ENCODE measurements around the gene TRAM2.

TRAM2 gene

DNA sequence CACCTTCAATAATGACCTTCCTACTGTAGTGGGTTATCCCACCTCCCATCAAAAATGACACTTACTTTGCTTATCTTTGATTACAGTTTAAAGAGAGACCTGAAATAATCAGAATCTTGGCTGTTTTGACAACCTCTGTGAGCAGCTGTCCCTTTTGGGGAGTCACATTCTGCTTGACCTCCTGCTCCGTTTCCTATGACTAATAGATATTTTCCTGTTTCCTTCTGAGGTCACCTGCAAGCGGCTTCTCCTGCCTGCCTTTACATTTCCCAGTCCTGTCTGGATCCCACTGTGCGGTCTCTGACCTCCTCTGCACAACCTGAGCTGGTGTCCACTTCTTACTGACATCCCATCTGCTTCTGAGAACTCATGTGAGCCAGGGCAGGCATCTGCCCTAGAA is 54.2 kb downstream of the TRAM2 start:
- Histone ChIP-seq H3K9ac (ENCODE audit: low read depth, low read length) (peak overlapping the region; percentile 29), H3K36me3 (ENCODE audit: insufficient read depth, low read length) (peaks cover 64% of the 10 kb centered on the region), H3K9me3 (replicated peaks; ENCODE audit: low read length) (no peaks in the 10 kb centered on the region), H3K4me3 (ENCODE audit: low read length) (no peak overlapping the region), H3K27me3 (ENCODE audit: control insufficient read depth, insufficient read depth, low read length) (no peaks in the 10 kb centered on the region), H3K4me2 (ENCODE audit: low read length) (peak overlapping the region; percentile 34), H3K4me1 (ENCODE audit: control insufficient read depth, insufficient read depth, low read length) (peaks cover 85% of the 10 kb centered on the region)

DNA sequence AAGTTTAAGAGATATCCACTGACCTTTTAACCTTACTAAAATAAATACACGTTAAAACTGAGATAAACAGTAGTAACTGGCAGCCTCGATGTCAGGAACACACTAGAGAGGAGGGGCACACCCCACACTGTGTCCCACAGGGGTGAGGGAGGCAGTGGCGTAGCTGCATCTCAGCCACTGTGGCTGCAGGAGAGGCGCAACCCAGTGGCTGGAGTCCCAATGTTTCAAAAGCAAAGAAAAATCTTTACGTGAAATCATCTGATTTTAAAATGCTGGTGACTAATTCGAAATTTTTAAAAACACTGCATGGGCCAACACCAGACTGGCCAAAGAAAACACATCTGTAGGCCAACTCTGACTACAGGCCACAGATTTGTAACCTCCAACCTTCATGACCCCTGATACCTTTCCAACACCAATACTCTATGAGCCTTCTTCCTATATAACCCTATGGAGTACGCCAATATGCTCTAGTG is 54.7 kb downstream of the TRAM2 start:
- Histone ChIP-seq H3K4me1 (ENCODE audit: control insufficient read depth, insufficient read depth, low read length) (peaks cover 89% of the 10 kb centered on the region), H3K9me3 (replicated peaks; ENCODE audit: low read length) (no peaks in the 10 kb centered on the region), H3K9ac (ENCODE audit: low read depth, low read length) (peak overlapping the region; percentile 50), H3K4me3 (ENCODE audit: low read length) (no peak overlapping the region), H3K27me3 (ENCODE audit: control insufficient read depth, insufficient read depth, low read length) (no peaks in the 10 kb centered on the region), H3K4me2 (ENCODE audit: low read length) (peak overlapping the region; percentile 34), H3K36me3 (ENCODE audit: insufficient read depth, low read length) (peaks cover 64% of the 10 kb centered on the region)

DNA sequence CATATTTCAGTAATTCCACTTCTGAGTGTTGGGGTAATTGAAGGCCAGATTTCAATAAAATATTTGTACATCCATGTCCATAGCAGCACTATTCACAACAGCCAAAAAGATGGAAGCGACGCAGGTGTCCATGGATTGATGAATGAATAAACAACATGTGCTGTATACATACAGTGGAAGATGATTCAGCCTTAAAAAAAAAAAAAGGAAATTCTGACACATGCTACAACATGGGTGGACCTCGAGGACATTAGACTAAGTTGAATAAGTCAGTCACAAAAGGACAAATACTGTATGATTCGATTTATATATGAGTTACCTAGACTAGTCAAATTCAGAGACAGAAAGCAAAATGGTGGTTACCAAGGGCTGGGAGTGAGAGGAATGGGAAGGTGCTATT is 57.2 kb downstream of the TRAM2 start:
- Histone ChIP-seq H3K4me2 (ENCODE audit: low read length) (no peak overlapping the region), H3K9me3 (replicated peaks; ENCODE audit: low read length) (no peaks in the 10 kb centered on the region), H3K4me3 (ENCODE audit: low read length) (no peak overlapping the region), H3K36me3 (ENCODE audit: insufficient read depth, low read length) (peaks cover 69% of the 10 kb centered on the region), H3K9ac (ENCODE audit: low read depth, low read length) (no peak overlapping the region), H3K27me3 (ENCODE audit: control insufficient read depth, insufficient read depth, low read length) (no peaks in the 10 kb centered on the region), H3K4me1 (ENCODE audit: control insufficient read depth, insufficient read depth, low read length) (peaks cover 96% of the 10 kb centered on the region)

DNA sequence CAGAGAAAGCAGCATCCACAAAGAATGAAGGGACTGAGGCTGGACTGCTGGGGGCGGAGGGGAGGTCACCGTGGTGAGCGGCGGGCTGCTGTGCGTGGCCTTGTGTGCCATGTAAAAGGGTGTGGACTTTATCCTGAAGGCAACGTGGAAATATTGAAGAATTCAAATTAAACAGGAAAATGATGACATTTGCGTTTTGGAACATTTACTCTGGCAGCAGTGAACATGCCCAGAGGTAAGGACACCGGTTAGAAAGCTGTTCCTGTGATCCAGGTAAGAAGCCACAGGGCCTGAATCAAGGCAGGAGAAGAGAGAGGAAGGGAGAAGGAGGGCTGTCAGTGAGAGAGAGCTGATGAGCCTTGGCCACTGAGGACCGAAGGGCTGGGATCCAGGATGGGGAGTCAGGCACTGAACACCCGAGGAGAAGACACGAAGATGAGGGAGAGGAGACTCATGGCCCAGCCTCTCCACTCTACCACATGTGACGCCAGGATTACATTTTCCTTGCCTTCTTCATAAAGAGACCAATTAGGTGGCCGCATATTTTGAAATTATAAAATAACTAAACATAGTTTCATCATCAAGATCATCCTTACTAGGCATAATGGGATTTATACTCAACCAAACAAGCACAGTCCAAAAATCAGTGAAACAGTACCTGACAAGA is 58.4 kb downstream of the TRAM2 start:
- Histone ChIP-seq H3K4me1 (ENCODE audit: control insufficient read depth, insufficient read depth, low read length) (peaks cover 96% of the 10 kb centered on the region), H3K27me3 (ENCODE audit: control insufficient read depth, insufficient read depth, low read length) (no peaks in the 10 kb centered on the region), H3K36me3 (ENCODE audit: insufficient read depth, low read length) (peaks cover 73% of the 10 kb centered on the region), H3K9ac (ENCODE audit: low read depth, low read length) (peak overlapping the region; percentile 75), H3K4me3 (ENCODE audit: low read length) (peak overlapping the region; percentile 29), H3K4me2 (ENCODE audit: low read length) (peak overlapping the region; percentile 67), H3K9me3 (replicated peaks; ENCODE audit: low read length) (no peaks in the 10 kb centered on the region)

DNA sequence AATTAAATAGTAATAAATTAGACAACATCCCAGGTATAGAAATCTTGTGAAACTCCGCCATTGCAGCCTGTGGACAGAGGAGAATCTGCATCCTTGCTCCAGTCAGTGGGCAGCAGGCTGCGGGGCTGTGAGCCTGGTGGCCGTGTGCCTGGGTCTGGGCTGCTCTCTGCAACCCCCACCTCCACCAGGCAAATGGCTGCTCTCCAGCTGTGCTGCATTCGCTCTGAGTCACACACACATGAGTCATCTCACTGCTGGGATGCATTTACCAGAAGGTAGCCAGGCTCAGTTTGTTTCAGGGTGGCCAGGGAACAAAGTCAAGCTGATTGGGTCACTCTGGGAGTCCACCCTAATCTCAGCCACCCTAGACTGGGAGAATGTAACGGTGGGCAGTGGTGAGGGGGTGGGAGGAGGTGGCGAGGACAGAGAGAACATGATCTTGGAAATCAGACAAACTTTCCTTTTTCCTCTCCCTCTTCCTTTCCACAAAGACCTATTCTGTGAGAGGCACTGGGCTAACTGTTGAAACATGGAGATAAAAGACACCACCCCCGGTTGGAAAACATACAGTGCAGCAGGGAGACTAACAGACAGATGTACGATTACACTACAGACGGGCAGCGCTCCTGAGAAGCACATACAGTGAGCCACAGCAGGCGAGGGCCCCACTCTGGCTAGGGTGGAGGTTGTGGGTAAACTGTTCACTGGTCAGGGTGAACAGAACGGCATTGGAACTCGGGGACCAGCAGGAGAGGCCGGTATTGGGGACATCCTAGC is 59.2 kb downstream of the TRAM2 start:
- Histone ChIP-seq H3K27me3 (ENCODE audit: control insufficient read depth, insufficient read depth, low read length) (no peaks in the 10 kb centered on the region), H3K4me1 (ENCODE audit: control insufficient read depth, insufficient read depth, low read length) (peaks cover 96% of the 10 kb centered on the region), H3K36me3 (ENCODE audit: insufficient read depth, low read length) (peaks cover 78% of the 10 kb centered on the region), H3K4me2 (ENCODE audit: low read length) (peak overlapping the region; percentile 67), H3K9me3 (replicated peaks; ENCODE audit: low read length) (no peaks in the 10 kb centered on the region), H3K4me3 (ENCODE audit: low read length) (peak overlapping the region; percentile 29), H3K9ac (ENCODE audit: low read depth, low read length) (peak overlapping the region; percentile 75)

DNA sequence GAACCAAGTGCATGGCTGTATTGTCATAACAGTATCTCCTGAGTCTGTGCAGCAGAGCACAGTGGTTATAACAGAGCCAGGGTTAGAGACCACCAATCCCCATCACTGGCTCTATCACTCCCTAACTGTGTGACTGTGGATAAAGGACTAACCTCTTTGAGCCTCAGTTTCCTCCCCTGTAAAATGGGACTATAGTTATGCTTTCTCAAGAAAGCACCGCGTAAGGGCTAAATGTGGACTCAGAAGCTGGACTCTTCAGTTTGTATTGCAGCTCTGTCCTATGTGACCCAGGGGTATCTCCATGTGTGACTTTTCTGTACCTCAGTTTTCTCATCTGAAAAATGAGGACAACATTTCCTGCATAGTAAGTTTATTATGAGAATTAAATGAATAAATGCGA is 59.9 kb downstream of the TRAM2 start:
- Histone ChIP-seq H3K4me2 (ENCODE audit: low read length) (no peak overlapping the region), H3K27me3 (ENCODE audit: control insufficient read depth, insufficient read depth, low read length) (no peaks in the 10 kb centered on the region), H3K4me3 (ENCODE audit: low read length) (no peak overlapping the region), H3K9me3 (replicated peaks; ENCODE audit: low read length) (no peaks in the 10 kb centered on the region), H3K4me1 (ENCODE audit: control insufficient read depth, insufficient read depth, low read length) (peaks cover 96% of the 10 kb centered on the region), H3K36me3 (ENCODE audit: insufficient read depth, low read length) (peaks cover 82% of the 10 kb centered on the region), H3K9ac (ENCODE audit: low read depth, low read length) (no peak overlapping the region)

DNA sequence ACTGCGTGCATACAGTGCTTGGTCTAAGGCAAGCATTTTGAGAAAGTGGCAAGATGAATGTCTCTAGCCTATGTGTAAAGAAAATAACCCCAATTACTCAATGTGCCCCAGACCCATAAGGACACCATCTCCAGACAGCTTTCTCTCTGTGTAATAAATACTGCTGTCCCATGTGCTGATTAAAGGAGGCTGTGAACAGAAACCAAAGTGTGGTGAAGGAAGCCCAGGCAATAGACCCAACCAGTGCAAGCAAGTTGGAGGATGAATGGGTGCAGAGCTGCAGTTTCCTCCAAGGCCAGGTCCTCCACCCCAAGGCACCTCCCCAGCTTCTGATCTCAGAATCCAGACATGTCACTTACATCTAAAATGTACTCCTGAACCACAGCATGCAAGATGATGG is 60.6 kb downstream of the TRAM2 start:
- H3K9me3 ChIP-seq (replicated peaks; ENCODE audit: low read length), result no peaks in the 10 kb centered on the region
- H3K4me1 ChIP-seq (ENCODE audit: control insufficient read depth, insufficient read depth, low read length), result peaks cover 99% of the 10 kb centered on the region
- H3K36me3 ChIP-seq (ENCODE audit: insufficient read depth, low read length), result peaks cover 89% of the 10 kb centered on the region
- H3K27me3 ChIP-seq (ENCODE audit: control insufficient read depth, insufficient read depth, low read length), result no peaks in the 10 kb centered on the region
- H3K4me3 ChIP-seq (ENCODE audit: low read length), result no peak overlapping the region
- H3K9ac ChIP-seq (ENCODE audit: low read depth, low read length), result no peak overlapping the region
- no peak overlapping the region for H3K4me2 ChIP-seq (ENCODE audit: low read length)

DNA sequence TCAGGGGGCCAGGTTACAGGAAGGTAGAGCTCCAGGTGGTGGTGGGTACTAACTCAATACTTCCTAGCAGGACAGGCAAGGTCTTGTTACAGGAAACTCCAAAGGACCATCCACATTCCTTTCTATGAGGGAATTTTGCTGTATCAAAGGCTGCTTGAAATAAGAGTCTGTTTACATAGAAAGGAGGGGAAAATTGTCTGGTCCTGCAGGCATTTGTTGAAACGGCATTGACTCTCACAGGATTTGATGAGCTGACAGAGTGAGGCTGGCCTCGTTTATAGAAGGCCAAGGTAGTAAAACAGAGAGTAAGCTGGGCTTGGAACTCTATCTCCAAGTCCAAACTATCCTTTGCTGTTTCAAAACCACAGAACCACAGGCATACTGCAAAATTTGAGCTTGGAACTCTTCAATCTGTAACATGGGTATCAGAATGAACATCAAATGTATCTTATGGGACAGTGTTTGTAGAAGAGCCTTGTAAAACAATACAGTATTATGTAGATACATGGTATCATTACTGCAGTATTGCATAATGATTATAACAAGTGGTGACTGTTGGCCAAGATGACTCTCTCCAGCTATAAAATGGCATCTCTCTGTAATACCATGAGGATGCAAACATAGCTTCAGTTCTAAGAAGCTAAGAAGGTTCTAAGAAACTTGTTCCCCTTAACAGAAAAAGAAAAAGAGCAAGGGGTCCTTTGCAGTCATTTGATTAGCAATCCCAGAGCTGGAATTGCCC is 61.5 kb downstream of the TRAM2 start:
- H3K9ac ChIP-seq (ENCODE audit: low read depth, low read length), result peak overlapping the region; percentile 79
- no peak overlapping the region for H3K4me2 ChIP-seq (ENCODE audit: low read length)
- H3K4me1 ChIP-seq (ENCODE audit: control insufficient read depth, insufficient read depth, low read length), result peaks cover 99% of the 10 kb centered on the region
- no peaks in the 10 kb centered on the region for H3K27me3 ChIP-seq (ENCODE audit: control insufficient read depth, insufficient read depth, low read length)
- no peak overlapping the region for H3K4me3 ChIP-seq (ENCODE audit: low read length)
- no peaks in the 10 kb centered on the region for H3K9me3 ChIP-seq (replicated peaks; ENCODE audit: low read length)
- H3K36me3 ChIP-seq (ENCODE audit: insufficient read depth, low read length), result peaks cover 92% of the 10 kb centered on the region

DNA sequence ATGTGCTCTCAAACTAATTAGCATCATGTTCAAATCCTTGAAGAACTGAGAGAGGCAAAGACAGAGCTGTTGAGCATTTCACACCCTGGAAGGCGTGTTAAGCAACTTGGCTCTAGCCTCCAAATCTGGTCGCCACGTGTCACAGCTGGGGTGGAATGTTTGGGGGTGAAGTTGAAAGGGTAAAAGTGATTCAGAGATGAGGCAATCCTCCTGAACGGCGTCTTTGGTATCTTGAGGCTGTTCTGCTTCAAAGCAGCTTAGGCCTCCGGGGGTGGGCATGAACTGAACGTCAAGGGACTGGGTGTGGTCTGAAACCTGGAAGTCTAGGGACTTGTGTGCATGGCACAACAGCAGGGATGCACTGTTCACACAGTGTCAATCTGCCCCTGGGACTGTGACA is 62.3 kb downstream of the TRAM2 start:
- Histone ChIP-seq H3K36me3 (ENCODE audit: insufficient read depth, low read length) (peaks cover 89% of the 10 kb centered on the region), H3K27me3 (ENCODE audit: control insufficient read depth, insufficient read depth, low read length) (no peaks in the 10 kb centered on the region), H3K9me3 (replicated peaks; ENCODE audit: low read length) (no peaks in the 10 kb centered on the region), H3K4me1 (ENCODE audit: control insufficient read depth, insufficient read depth, low read length) (peaks cover 99% of the 10 kb centered on the region), H3K4me2 (ENCODE audit: low read length) (no peak overlapping the region), H3K9ac (ENCODE audit: low read depth, low read length) (peak overlapping the region; percentile 79), H3K4me3 (ENCODE audit: low read length) (no peak overlapping the region)

DNA sequence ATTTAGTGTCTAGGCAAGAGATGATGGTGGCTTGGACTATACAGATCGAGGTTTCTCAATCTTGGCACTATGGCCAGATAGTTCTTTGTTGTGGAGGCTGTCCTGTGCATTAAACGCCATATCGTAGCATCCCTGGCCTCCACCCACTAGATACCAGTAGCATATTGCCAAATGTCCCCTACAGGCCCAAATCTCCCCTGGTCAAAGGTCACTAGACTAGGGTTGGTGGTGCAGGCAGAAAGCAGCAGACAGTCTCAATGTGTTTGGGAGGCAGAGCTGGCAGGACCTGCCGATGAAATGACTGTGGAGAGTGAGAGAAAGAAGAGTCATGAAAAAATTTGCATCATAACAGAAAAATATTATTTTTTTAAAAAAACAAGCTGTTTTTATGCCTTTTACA is 63.0 kb downstream of the TRAM2 start:
- Histone ChIP-seq H3K9ac (ENCODE audit: low read depth, low read length) (peak overlapping the region; percentile 79), H3K36me3 (ENCODE audit: insufficient read depth, low read length) (peaks cover 89% of the 10 kb centered on the region)

DNA sequence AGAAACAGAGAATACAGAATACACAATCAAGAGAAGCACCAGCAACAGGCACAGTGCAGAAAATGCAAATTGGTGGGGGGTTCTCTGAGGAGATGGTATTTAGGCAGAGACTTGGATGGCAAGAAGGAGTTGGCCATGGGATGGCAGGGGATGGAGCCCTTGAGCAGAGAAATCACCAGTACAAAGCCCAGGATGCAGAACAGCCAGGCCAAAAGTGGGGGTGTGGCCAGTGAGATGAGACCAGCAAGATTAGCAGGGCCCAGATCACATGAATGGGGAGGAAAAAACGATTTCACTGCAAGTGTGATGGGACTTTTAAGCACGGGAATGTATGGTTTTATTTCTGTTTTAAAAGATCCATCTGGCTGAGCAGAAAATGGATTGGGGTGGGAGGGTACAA is 63.4 kb downstream of the TRAM2 start:
- Histone ChIP-seq H3K27me3 (ENCODE audit: control insufficient read depth, insufficient read depth, low read length) (no peaks in the 10 kb centered on the region), H3K9me3 (replicated peaks; ENCODE audit: low read length) (no peaks in the 10 kb centered on the region), H3K9ac (ENCODE audit: low read depth, low read length) (peak overlapping the region; percentile 79), H3K4me3 (ENCODE audit: low read length) (no peak overlapping the region), H3K4me1 (ENCODE audit: control insufficient read depth, insufficient read depth, low read length) (peaks cover 99% of the 10 kb centered on the region), H3K36me3 (ENCODE audit: insufficient read depth, low read length) (peaks cover 87% of the 10 kb centered on the region), H3K4me2 (ENCODE audit: low read length) (no peak overlapping the region)

More for the DNA sequence above, 63.0 kb downstream of the TRAM2 start:
- peaks cover 99% of the 10 kb centered on the region for H3K4me1 ChIP-seq (ENCODE audit: control insufficient read depth, insufficient read depth, low read length)
- no peaks in the 10 kb centered on the region for H3K9me3 ChIP-seq (replicated peaks; ENCODE audit: low read length)
- H3K4me2 ChIP-seq (ENCODE audit: low read length), result no peak overlapping the region
- no peaks in the 10 kb centered on the region for H3K27me3 ChIP-seq (ENCODE audit: control insufficient read depth, insufficient read depth, low read length)
- H3K4me3 ChIP-seq (ENCODE audit: low read length), result no peak overlapping the region

All from skeletal muscle satellite cell (primary cell).